22Rv1 (cell line): ENCODE results near the gene EPN1.

ENCODE experiments used
- H3K27ac ChIP-seq: fragments of 450-650 bp; 2 replicates; pipeline ENCODE4 v1.5.1; 2017
- ZFX ChIP-seq: fragments of 450-650 bp; IDR thresholded peaks from 2 replicates; pipeline ENCODE4 v1.6.1; 2017; ENCODE audit warnings: antibody characterized with exemption, borderline replicate concordance
- TF ChIP-seq, protein P1 (sequence below): fragments of 450-650 bp; IDR thresholded peaks from 2 replicates; pipeline ENCODE4 v1.5.1; 2017; ENCODE audit warnings: mild to moderate bottlenecking

The EPN1 gene

DNA sequence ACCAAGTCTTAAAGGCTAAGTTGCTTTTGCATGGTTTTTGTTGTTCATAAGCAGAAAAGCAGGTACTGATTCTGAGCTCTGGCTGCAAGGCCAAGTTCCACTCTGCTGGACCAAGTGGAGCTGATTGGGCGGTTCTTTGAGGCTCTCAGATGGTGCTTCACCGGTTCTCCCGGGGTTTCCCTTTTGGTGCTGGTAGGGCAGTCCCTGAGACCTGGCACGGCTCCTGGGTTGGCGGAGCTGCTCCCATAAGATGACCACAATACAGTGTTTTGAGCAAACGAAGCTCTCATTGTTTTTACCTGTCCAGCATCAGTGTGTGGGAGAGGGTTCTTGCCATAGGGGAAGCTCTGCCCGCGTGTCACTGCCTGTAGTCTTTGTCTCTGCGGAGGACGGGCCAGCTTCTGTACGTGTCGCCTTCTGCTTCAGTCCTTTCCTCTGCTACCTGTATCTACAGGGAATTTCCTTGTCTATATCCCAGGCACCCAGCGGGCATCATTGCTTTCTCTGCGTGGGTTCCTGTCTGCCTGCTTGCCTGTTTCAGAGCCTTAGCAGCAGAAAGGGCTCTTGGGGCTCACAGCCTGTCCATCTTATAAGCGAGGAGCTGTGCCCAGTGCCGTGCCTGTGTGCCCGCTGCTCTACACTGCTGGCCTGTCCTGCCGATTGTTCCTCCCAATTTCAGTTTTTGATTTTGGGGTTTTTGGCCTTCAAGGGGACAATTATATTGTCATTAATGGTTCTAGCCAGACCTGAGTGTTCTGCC, 17.9 kb upstream of the EPN1 start:
- TF ChIP-seq, protein P1, sequence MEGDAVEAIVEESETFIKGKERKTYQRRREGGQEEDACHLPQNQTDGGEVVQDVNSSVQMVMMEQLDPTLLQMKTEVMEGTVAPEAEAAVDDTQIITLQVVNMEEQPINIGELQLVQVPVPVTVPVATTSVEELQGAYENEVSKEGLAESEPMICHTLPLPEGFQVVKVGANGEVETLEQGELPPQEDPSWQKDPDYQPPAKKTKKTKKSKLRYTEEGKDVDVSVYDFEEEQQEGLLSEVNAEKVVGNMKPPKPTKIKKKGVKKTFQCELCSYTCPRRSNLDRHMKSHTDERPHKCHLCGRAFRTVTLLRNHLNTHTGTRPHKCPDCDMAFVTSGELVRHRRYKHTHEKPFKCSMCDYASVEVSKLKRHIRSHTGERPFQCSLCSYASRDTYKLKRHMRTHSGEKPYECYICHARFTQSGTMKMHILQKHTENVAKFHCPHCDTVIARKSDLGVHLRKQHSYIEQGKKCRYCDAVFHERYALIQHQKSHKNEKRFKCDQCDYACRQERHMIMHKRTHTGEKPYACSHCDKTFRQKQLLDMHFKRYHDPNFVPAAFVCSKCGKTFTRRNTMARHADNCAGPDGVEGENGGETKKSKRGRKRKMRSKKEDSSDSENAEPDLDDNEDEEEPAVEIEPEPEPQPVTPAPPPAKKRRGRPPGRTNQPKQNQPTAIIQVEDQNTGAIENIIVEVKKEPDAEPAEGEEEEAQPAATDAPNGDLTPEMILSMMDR = no peak
- no peak for TF ChIP-seq ZFX
- no peak overlapping the region for H3K27ac ChIP-seq

DNA sequence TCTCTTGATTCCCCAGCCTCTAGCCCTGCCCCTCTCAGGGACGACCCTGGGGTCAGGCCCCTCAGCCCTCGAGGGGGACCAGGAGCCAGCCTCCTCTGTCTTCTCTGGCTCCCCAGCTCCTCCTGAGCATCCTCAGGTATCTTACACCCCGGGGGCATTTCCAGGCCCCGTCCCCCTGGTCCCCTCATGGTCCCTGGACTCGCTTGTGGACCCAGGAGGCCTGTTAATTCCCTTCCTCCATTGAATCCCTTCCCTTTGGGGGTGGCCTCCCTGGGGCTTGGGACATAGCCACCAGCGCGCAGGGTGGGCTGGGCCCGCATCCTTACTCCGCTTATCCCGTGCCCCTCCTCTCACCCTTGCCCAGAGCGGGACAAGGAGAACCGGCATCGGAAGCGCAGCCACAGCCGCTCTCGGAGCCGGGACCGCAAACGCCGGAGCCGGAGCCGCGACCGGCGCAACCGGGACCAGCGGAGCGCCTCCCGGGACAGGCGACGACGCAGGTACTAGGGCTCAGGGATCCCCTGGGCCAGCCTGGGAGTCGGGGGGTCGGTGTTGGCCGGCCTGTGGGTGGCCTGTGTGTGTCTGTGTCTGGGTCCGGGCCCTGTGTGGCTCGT, 16.1 kb upstream of the EPN1 start:
- H3K27ac ChIP-seq = no peak overlapping the region
- no peak for TF ChIP-seq ZFX
- TF ChIP-seq, protein P1 = no peak

DNA sequence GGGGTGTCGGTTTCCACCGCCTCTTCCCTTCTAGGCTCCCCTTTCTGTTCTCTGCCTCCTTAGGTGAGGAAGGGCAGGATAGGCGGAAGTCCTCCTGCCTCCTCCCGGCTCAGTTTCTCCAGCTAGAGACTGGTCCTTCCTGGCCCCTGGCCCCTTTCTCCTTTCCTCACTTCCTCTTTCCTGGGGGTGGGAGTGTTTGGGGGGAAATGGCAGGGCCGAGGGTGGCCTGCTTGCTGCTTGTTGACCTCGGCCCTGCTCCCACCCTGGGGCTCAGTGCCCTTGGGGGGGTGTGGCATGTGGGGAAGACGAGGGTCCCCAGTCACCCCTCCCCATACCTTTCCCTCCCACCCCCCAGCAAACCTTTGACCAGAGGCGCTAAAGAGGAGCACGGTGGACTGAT, 15.2 kb upstream of the EPN1 start:
- H3K27ac ChIP-seq = no peak overlapping the region
- TF ChIP-seq, protein P1 = no peak
- TF ChIP-seq ZFX = no peak

DNA sequence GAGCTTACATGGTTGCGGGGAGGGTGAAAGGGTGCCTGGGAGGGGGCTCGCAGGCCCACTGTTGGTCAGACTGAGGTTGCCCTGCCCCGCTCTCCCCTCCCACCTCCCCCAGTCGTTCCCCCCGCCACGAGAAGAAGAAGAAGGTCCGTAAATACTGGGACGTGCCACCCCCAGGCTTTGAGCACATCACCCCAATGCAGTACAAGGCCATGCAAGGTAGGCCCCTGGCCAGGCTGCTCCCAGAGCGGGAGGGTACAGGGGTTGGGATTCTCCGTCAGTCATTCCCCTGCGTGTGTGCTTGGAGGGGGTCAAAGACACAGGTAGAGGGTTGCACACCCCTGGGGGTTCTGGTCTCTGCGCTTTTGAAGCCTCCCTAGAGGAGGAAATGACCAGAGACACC, 14.6 kb upstream of the EPN1 start:
- no peak for TF ChIP-seq ZFX
- TF ChIP-seq, protein P1 = no peak
- H3K27ac ChIP-seq = no peak overlapping the region

DNA sequence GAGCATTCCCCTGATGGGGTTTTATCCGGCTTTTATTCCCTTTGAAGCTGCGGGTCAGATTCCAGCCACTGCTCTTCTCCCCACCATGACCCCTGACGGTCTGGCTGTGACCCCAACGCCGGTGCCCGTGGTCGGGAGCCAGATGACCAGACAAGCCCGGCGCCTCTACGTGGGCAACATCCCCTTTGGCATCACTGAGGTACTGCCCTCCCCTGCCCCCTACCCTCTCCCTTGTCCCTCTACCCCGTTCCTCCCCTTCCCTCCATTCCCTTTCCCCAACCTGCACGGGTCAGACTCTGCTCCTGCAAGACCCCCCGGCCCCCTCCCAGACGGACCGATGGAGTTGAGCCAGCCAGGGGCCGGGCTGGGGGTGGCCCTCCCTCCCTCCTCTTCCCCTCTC, 14.0 kb upstream of the EPN1 start:
- no peak for TF ChIP-seq ZFX
- TF ChIP-seq, protein P1 = no peak

DNA sequence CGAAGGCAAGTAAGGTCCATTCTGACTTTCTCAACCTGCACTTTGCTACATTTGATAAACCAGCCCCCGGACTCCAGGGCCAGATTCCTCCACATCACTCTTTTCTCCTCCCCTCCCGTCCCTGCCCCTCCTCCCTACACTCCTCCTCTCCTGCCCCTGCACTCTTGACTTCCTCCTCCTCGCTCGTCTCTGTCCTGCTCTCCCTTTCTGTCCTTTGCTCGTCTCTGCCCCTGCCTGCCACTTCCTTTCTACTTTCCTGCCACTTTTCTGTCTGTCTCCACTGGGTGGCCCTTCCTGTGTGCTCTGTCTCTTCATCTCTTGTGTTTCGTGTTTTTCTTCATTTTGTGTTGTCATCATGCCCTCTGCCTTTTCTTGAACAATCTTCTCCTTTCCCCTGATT, 13.2 kb upstream of the EPN1 start:
- H3K27ac ChIP-seq = no peak overlapping the region
- no peak for TF ChIP-seq ZFX
- TF ChIP-seq, protein P1 = no peak

More for the DNA sequence above, 14.0 kb upstream of the EPN1 start:
- no peak overlapping the region for H3K27ac ChIP-seq

DNA sequence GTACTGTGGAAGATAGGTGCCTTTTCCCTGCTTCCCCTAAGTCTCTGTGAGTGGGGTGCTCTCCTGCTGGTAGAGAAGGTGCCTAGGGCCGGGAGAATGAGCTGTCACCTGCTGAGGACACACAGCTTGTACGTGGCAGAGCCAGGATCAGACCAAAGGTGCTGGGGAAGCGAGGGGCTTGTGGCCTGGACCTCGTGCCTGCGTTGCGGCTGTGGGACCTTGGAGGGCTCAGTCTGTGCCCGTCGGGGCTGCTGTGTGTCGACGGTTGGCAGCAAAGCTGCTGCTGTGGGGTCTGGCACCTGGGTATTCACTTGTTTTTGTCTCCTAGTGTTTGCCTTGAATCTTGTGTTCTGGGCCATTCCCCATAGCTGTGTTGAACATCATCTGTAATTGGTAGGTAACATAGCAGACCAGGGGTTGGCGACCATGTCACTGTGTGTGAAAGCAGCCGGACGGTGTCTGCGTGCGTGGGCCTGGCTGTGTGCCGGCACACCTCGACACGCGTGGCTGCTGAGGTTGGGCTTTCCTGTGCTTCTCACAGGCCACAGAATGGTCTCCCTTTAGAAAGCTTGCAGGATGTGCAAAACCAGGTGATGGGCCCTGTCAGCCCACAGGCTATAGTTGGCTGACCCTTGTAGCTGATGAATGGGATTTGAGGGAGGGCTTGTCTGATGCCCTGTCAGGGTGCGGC, 11.0 kb upstream of the EPN1 start:
- no peak for TF ChIP-seq ZFX
- TF ChIP-seq, protein P1 = no peak
- H3K27ac ChIP-seq = no peak overlapping the region
